A549 (cell line): ENCODE data around the gene SMAD5. TPM values are rescaled to one million over a fixed set of nuclear protein-coding genes. Genes with fewer than 3 reads are reported as not detected.

ENCODE experiments used
- ATAC-seq, 2 experiments: fragments of 200-7000 bp in 1 of 2; fragments of >200 bp in 1 of 2; cut with Nextera tagmentation in 1 of 2; cut with Tn5 transposase in 1 of 2; 3 replicates each; pipeline versions ENCODE4 v1.8.0 to v1.9.1; 2018 to 2020; ENCODE audit warnings: mild to moderate bottlenecking in 1 of 2, moderate library complexity in 1 of 2
- CTCF ChIA-PET: fragments of 300-600 bp; sonication (Branson Sonifier 250); formaldehyde crosslinking; extraction: SDS; loops from one replicate; lab custom pipeline; 2021; ENCODE audit warnings: antibody characterized with exemption, inconsistent platforms; lab: Yijun Ruan, JAX
- POLR2A ChIA-PET: fragments of 350-600 bp; formaldehyde crosslinking; extraction: SDS; loops from one replicate; lab custom pipeline; 2021; ENCODE audit warnings: antibody characterized with exemption, inconsistent platforms; lab: Yijun Ruan, JAX
- DNase-seq, 2 experiments: peaks; one replicate each; pipeline versions ENCODE4 v3.0.0 to v3.0.0-alpha.2; 2011 to 2016; ENCODE audit warnings: low read depth in 1 of 2, low spot score in 1 of 2
- FAIRE-seq: peaks from 2 replicates; lab custom pipeline; 2011; peaks lifted over from hg19 to GRCh38; lab: Jason Lieb, UNC
- H3K27ac ChIP-seq, 2 experiments: fragments of >200 bp; sonication (Bioruptor Twin); formaldehyde crosslinking; 3 replicates each; pipeline ENCODE4 v1.5.1; 2016 to 2017
- H3K4me1 ChIP-seq: fragments of >200 bp; sonication (Bioruptor Twin); formaldehyde crosslinking; 3 replicates; pipeline ENCODE4 v1.6.1; 2016
- H3K4me2 ChIP-seq: fragments of >200 bp; sonication (Bioruptor Twin); formaldehyde crosslinking; 3 replicates; pipeline ENCODE4 v1.6.1; 2016
- H3K4me3 ChIP-seq: fragments of >200 bp; sonication (Bioruptor Twin); formaldehyde crosslinking; 3 replicates; pipeline ENCODE4 v1.5.1; 2016
- H3K9me3 ChIP-seq: fragments of >200 bp; sonication (Bioruptor Twin); formaldehyde crosslinking; 3 replicates; pipeline ENCODE4 v1.6.1; 2016
- MAFK ChIP-seq: fragments of 450-650 bp; IDR thresholded peaks from 2 replicates; pipeline ENCODE4 v1.6.1; 2014; ENCODE audit not compliant: partially characterized antibody
- WGBS: methylation state at CpG from one replicate; pipeline ENCODE4 v1.1.6; 2017; ENCODE audit errors: missing lambda C conversion rate; 5-methylcytosine and 5-hydroxymethylcytosine counted together
- polyA plus RNA-seq, 4 experiments: library from polyadenylated mRNA; depleted of rRNA in 3 of 4; stranded (reverse); fragments of >200 nt; fragmentation: RNase III in 1 of 4; extraction: RNeasy Plus Mini Kit Qiagen cat#74134 plus additional on column Dnase treatment in 1 of 4; gene quantifications; 2 replicates in 3 of 4; 3 replicates in 1 of 4; pipeline ENCODE4 v1.2.3, GENCODE V29; 2011 to 2017
- small RNA-seq, 6 experiments: library from RNA; depleted of rRNA; stranded (forward); fragments of <200 nt; gene quantifications; one replicate each; pipeline ENCODE3, GENCODE V24; 2012

Gene SMAD5
- polyA plus RNA-seq, 2 of the 4 experiments (the other 2 are of a cell fraction), result 17.1 to 101 TPM

GRCh38 chr5:136232316-136232715, 99.7 kb downstream of the SMAD5 start:
- no peak for DNase-seq
- no peak for ATAC-seq
- no peak for TF ChIP-seq MAFK
- no peak for FAIRE-seq
- Histone ChIP-seq H3K4me1 (0 out of 3 replicates have a peak, but pooled peaks cover 6% of the 10 kb centered on the region), H3K4me2 (no peak overlapping the region), H3K4me3 (no peak overlapping the region), H3K27ac (no peak overlapping the region), H3K9me3 (no peaks in the 10 kb centered on the region)
- ChIA-PET CTCF (interaction anchor here (1.0 to 1.5 kb wide), 5 partner anchors 8 to 20 kb away, joined by 3 to 5 read pairs (median 4); no protein-coding TSS in a partner anchor), POLR2A (no interaction called here)
- WGBS, result 65% methylated on average over 6 of the region's 6 CpGs

Small RNA genes within 50 kb of the gene (small RNA-seq; reads per million reads assigned to genes)
- gene RF02173 (0 reads per million in 6 experiments), gene RF02175 (0 reads per million in 6 experiments), gene RF02176 (0 reads per million in 6 experiments)

Other genes starting within 250 kb of the SMAD5 start
- not detected in 2 replicates for gene IL9, start 237.0 kb upstream of the SMAD5 start, polyA plus RNA-seq (2011; rRNA removed)
- not detected in 3 replicates for gene IL9, start 237.0 kb upstream of the SMAD5 start, polyA plus RNA-seq (2017; fragmentation: RNase III; extraction: RNeasy Plus Mini Kit Qiagen cat#74134 plus additional on column Dnase treatment)
- not detected in 2 replicates for gene LECT2, start 177.9 kb upstream of the SMAD5 start, polyA plus RNA-seq (2011; rRNA removed)
- not detected in 3 replicates for gene LECT2, start 177.9 kb upstream of the SMAD5 start, polyA plus RNA-seq (2017; fragmentation: RNase III; extraction: RNeasy Plus Mini Kit Qiagen cat#74134 plus additional on column Dnase treatment)
- 1,135 and 1,466 TPM in 2 replicates for gene TGFBI, start 103.9 kb upstream of the SMAD5 start, polyA plus RNA-seq (2011; rRNA removed)
- gene TGFBI, start 103.9 kb upstream of the SMAD5 start, polyA plus RNA-seq (2017; fragmentation: RNase III; extraction: RNeasy Plus Mini Kit Qiagen cat#74134 plus additional on column Dnase treatment), result 1,411 to 1,859 TPM (median 1,765 TPM) in 3 replicates
- not detected in 2 replicates for gene SMIM32, start 60.3 kb downstream of the SMAD5 start, polyA plus RNA-seq (2011; rRNA removed)
- gene SMIM32, start 60.3 kb downstream of the SMAD5 start, polyA plus RNA-seq (2017; fragmentation: RNase III; extraction: RNeasy Plus Mini Kit Qiagen cat#74134 plus additional on column Dnase treatment), result not detected in 3 replicates
- not detected in 2 replicates for gene TRPC7, start 232.7 kb downstream of the SMAD5 start, polyA plus RNA-seq (2011; rRNA removed)
- gene TRPC7, start 232.7 kb downstream of the SMAD5 start, polyA plus RNA-seq (2017; fragmentation: RNase III; extraction: RNeasy Plus Mini Kit Qiagen cat#74134 plus additional on column Dnase treatment), result not detected in 3 replicates